HPDE6-E6E7 (cell line): ENCODE data around the gene DRAXIN.

Experiments
- DNase-seq: peaks from one replicate; pipeline ENCODE4 v3.0.0; 2011; ENCODE audit warnings: missing footprints; ENCODE audit errors: extremely low spot score

DRAXIN gene

DNA sequence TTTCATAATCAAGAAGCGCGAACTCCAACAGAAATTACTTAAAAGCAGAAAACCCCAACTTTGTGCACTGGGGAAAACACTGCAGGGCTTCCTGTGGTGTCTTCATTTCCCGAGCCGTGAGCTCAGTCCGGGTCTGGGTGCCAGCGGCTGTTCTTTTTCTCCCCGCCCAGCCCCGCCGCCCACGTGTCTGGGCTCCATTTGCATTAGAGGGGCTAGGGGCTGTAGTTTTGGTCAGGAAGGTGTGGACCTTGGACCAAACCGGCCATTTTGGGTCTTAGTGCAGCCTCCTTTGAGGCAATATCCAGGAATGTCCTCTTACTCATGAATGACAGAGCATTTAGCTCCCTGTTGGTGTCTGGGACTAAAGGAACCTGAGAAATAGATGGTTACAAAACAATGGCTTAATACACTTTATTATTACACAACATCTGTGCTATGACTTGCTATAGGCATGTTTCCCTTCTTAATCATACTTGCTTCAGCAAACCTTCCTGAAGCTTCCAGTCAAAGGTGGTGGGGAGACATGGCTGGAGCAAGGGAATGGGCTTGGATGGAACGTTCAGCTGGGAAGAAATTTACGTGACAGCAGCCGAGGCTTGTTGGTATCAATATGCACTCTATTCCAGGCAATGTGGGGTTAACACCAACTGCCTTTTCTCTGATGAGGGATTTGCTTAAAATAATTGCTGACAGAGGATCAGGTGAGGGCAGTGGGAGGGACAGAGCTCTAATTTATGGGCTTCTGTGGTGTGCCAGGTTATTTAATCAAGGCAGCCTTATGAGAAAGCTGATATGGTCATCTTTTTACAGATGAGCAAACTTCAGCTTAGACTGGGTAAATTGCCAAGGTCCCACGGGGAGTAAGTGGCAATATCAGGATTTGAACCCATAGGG is 45.5 kb downstream of the DRAXIN start:
- peak; percentile 76 for DNase-seq

DNA sequence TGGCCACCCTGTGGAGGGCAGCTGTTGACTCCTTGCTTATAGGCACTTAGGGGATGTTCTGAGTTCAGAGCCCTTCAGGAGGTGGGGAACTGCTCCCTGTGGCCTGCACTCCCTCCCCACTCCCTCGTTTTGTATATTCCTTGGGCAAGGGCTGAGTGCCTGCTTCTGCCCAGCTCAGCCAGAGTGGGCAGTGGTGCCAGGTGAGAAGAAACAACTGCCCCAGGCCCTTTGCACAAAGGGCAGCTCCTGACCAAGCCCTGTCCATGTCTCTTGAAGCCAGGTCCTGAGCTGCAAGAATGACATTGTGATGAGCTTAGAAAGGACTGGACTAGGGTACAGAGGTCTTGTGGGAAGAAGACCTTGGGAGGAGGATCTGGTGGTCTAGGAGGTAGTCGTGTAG is 46.6 kb downstream of the DRAXIN start:
- DNase-seq, result no peak

DNA sequence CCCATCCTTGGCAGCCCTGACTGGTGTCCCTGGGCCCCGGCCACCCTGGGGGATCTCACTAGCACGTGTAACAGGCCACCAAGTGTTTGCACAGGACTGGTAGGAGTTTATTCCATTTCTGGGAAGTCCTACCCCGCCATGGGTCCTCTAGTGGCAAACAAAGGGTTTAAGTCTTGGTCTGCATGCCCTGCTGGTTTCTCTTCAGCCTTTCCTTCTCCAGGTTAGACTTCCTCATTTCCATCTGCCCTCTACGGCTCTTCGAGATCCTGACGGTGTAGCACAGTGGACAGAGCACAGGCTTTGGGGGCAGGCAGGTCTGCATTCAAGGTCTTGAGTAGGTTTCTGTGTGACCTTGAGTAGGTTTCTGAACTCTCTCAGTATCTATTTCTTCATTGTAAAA is 47.3 kb downstream of the DRAXIN start:
- no peak for DNase-seq

DNA sequence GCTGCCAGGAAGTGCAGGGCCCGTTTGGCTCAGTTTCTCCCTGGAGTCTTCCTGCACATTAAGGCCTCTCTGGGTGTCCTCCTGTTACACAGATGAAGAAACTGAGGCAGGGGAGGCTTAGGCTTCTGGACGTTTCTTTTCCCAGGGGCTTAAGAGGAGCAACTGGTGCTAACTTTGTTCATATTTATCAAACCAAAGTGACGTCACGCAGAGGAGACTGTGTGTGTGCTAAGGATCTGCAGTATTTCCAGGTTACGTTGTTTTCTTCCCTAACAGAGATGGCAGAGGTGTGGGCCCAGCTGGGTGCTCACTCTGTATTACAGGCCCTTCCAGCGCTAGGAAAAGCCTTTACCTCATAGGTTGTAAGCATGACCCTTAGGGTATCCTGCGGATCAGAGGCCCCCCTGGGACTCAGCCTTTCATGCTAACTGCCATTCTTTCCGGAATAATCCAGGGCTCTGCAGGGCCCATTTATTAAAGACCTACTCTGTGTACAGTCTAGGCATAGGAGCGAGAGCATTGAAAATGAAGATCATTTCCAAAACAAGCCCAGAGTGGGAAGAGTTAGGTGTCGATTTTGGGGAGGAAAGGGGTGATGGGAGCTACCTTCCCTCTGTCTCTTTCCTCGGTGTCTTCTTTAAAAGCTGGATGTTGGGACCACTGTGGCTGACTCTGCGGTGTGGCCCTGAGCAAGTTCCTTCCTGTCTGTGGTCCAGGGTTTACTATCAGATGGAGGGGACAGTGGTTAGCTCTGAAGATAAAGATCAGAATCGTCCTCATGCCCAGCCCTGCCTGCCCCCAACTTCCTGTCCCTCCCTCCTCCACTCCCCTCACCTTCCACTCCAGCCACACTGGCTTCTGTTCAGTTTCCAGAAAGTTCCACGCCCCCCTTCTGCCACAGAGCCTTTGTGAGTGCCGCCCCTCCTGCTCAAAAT is 49.0 kb downstream of the DRAXIN start:
- no peak for DNase-seq

DNA sequence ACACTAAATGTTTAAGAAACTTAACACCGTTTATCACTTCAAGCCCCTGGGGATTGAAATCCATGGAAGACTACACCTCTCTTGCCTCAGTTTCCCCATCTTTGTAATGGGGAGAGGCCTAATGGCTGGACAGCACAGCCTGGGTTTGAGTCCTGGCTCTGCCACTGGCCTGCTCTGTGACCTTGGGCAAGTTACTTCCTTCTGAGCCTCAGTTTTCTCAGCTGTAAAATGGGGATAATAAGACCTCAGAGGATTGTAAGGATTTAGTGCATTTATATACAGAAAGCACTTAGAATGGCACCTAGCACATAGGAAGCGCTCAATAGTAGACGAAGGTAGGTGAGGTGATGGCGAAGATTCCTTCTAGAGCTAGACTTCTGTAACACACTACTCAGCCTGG is 50.0 kb downstream of the DRAXIN start:
- no peak for DNase-seq

DNA sequence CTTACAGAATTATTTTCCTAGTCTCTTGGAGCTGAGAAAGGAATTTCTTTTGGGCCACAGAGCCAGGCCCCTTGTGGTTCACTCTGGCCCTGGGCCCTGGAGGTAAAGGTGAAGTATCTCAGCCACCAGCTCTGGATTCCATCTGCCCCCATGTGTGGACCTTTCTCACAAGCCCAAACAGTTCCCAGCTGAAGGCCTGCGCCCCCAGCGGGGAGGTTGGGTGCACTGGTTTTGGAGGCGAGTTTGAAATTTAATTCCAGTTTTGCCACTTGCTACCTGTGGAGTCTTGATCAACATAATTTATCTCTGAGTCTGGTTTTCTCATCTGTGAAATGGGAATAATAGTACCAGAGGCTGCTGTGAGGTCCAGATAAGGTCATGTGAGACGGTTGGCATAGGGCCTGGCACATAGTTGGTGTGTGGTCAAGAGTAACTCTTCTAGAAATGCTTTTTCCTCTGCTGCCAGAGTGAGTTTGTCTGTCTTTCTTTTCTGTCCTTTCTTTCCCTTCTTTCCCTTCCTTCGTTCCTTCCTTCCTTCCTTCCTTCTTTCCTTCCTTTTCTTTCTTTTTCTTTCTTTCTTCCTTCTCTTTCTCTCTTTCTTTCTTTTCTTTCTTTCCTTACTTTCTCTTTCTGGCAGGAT is 50.5 kb downstream of the DRAXIN start:
- no peak for DNase-seq

DNA sequence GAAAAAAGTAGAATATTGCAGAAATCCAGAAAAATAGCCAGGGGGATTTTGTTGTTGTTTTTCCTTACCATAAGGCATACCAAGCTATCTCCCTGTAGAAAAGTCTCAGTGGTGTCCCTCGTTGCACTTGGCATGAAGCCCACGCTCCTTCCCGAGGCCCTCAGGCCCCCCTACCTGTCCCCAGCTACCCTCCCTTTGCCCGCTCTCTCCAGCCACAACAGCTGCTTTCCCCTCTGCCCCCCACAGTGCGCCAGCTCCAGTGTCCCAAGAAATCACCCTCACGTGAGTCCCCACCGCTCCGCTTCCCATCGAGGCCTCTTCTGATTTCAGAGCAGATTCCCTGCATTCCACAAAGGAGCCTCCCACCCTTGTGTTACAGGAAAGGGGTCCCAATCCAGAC is 52.8 kb downstream of the DRAXIN start:
- no peak for DNase-seq

DNA sequence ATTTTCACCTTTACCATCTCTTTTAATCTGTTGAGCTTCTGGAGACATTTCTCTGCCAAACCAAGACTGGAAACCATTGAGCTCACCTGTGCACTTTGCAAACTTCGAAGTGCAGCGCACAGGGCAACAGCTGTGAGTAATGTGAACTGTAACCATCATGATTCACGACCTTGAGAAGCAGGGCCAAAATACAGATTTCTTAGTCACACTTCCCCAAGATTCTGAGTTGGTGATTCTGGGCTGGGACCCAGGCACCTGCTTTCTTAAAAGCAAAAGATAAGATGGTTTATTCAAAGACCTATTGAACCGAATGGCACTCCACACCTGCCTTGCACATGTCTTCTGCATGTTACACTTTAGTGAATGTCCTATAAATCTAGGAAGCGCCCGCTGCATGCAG is 54.6 kb downstream of the DRAXIN start:
- DNase-seq, result no peak

DNA sequence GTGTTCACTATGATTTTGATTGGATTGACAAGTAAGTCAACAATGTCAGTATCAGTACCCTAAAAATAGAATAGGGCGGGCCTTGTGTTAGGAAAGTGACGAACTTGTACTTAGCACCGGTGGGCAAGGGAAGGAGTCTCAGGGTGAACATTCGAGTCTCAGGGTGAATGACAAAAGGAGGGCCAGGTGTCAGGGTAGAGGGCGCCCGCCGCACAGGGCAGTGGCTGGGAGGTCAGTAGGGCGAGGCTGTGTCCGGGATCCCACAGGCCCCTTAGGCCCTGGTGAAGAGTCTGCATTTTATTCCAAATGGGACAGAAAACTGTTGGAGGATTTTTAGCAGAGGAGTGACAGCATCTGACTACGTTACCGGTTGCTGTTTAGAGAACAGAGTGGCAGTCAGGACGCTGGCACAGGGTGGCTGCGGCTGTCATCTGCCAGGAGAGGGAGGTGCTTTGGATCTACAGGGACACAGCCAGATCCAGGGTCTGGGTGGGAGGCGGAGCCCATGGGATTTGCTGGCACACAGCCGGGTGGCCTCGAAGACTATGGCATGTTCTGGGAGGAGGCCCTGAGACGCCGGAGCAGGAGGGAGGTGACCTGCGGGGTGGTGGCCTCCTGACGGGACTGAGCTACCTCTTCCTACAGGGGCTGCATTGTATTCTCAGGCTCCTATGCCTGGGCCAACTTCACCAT is 55.4 kb downstream of the DRAXIN start:
- DNase-seq, result no peak

DNA sequence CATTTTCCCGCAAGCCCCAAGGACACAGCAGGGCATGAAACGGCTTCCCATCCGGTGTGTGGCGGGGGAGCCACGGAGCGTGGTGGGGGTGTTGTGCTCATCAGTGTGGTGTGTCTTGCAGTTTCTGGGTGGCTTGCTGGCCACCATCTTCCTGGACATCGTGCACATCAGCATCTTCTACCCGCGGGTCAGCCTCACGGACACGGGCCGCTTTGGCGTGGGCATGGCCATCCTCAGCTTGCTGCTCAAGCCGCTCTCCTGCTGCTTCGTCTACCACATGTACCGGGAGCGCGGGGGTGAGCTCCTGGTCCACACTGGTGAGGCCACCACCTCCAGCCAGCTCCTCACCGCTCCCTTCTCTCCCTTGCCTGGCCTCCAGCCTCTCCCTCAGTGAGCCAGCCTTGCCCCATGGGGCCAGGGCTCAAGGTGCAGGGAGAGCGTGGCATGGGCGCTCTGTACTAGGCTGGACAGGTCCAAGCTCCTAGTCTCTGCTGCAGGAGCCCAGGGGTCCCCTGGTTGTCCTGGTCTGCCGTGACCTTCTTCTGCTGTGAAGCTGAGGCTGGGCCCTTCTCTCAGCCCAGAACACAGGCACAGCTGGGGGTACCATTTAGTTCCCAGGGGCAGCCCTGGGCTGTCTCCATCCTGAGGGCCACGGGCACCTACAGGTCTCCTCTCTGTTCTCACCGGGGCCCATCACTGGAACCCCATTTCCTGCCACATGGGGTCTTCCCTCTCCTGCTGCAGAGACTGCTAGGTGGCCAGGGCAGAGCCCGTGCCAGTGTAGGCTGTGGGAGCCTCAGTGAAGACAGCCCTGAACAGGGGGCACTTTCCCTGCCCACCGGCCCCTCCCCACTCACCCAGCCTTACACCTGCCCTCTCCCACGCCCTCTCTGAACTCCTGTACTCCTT is 57.0 kb downstream of the DRAXIN start:
- DNase-seq, result no peak

DNA sequence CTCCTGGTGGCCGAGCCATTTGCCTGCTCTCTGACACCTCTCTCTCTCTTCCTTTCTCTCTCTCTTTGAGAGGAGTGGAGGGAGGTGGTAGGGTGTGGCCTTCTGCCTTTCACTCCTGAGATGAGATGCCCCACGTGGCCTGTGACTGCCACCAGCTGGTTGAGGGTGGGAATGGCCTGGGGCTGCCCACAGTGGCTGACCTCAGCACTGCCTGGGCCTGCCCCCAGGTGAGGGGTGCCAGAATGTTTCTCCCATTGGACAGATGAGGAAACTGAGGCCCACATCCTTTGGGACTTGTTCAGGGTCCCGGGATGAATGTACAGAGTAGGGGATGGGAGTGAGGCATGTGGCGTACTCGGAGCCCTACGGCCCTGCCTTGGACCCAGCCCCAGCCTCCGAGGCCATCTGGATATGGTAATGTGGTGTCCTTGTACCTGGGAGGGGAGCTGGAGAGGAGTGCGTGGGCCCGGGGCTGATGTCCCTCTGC is 57.7 kb downstream of the DRAXIN start:
- DNase-seq, result peak; percentile 82

DNA sequence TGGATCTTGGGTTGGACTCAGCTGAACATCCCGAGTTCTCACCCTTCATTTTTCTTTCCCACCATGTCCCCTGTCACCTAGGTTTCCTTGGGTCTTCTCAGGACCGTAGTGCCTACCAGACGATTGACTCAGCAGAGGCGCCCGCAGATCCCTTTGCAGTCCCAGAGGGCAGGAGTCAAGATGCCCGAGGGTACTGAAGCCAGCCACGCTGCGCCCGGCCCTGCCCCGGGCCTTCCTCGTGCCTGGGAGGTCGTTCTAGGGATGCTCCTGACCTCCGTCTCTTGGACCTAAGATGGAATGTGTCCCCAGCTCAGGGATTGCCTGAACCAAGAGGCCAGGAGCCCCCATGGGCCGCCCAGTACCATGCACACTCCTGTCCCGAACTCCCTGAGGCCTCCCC is 58.5 kb downstream of the DRAXIN start:
- no peak for DNase-seq

DNA sequence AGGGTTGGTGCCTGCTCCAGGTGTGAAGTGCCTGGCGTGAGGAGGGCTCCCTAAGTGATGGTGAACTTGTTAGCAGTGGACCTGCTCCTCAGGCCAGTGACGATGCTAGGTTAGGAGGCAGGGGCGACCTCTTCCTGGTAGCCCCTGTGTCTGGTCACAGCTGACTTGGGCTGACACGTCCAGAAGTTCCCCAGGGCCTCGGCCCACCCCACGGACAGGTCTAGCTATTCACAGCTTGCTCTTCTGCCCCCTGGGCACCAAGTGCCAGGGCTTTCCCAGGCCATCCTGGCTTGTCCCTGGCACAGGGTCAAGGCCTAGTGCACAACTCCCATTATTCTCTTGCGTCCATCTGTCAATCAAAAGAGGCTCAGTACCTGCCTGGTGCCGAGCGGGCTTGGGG is 59.6 kb downstream of the DRAXIN start:
- no peak for DNase-seq

DNA sequence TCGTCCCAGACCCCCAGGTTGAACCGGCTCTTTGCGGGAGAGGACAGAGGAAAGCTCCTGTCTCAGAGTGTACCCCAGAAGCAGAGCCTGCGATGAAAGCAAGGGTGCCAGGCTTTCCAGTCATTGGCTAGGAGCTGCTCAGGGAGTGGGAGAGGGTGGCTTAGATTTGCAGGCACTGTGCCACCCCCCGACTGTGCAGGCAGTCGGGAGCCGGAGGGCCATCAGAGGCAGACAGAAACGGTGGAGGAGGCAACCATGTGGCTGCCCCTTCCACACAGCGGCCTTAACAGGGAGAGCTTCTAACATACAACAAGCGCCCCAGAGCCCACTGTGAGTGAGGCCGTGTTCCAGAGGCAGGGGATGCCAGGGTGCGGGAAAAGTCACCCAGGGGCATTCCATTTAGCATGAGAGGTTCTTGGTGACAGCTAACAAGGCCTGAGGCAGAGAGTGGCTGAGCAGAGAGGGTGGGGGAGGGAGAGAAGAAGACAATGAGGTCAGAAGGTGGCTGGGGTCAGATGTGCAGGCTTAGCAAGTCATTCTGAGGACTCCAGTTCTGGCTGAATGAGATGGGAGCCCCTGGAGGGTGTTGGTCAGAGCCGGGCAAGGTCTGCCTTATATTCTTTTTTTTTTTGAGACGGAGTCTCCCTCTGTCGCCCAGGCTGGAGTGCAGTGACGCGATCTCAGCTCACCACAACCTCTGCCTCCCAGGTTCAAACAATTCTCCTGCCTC is 61.0 kb downstream of the DRAXIN start:
- DNase-seq, result no peak

DNA sequence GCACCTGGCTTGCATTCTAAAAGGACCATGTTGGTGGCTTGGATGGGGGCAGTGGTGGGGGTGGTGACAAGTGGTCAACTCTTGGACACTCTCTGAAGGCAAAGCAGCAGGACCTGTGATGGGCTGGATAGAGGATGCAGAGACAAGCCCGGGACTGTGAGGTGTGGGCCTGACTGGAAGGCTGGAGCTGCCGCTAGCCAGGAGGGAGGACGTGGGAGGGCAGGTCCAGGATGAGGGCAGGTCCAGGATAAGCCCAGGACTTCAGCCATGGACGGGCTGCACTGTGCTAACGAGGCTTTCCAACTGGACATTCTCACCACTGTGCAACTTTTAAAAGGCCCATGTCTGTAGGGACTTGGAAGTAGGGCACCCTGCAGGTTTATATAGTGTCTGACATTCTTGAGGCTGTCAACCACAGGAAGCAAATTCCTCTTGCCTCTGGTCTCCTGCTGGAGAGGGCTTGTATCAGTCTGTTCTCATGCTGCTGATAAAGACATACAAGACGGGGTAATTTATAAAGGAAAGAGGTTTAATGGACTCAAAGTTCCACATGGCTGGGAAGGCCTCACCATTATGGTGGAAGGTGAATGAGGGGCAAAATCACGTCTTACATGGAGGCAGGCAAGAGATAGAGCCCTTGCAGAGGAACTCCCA is 62.2 kb downstream of the DRAXIN start:
- no peak for DNase-seq

DNA sequence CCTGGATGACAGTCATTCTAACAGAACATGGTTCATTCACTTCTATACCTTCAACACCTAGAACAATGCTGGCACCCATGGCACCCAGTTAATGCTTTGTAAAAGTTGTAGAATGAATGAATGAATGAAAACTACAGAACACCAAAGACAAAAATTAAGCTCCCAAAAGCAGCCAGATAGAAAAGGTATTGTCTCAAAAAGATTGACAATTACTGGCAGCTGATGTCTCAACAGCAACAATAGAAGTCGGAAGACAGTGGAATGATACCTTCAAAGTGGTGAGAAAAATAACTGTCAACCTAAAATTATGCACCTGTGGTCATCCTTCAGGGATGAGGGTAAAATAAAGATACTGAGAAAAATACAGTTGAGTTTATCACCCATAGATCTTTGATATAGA is 65.5 kb downstream of the DRAXIN start:
- DNase-seq, result no peak

DNA sequence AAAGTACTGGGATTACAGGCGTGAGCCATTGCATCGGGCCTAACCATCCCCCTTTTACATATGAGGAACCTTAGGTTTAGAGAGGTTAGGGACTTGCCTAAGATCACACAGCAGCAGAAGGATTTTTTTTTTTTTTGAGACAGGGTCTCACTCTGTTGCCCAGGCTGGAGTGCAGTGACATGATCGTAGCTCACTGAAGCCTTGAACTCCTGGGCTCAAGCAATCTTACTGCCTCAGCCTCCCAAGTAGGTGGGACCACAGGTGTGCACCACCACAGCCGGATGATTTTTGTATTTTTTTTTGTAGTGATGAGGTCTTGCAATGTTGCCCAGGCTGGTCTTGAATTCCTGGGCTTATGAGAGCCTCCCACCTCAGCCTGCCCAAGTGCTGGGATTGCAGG is 68.3 kb downstream of the DRAXIN start:
- no peak for DNase-seq

DNA sequence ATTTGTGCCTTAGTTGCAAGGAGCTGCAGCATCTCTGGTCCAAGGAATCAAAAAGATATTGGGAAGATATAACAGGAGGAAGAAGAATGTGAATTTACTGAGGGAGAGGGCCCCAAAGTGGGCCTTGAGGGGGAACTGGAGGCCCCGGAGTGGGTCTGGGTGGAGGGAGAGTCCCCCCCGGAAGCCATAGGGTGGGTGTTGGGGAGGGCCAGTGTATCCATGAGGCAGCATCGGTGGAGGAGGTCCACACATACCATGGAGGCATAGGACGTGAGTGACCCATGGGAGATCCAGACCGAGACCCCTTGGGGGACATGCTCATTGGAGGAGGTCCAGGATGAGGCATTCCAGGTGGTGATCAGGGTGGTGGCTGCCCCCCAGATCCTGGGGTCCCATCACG is 69.8 kb downstream of the DRAXIN start:
- DNase-seq, result no peak

DNA sequence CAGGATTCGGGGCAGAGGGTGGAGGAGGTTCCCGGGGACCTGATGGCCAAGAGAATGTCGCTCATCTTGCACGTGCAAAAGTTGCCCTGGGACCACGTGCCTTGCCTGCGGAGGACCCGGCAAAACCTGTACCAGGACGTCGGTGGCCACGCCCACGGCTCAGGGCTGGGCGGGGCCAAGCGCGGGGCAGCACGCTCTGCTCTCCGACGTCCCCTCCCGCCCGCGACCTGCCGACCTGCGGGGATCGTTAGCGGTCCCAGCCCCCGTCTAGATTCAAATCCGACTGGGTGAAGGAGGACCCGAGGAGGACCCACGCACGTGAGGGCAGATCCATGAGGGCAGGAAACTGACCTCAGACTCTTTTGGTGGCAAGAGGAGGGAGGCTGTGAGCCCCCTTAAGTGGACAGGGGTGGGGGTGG is 70.5 kb downstream of the DRAXIN start, which contains the start of gene C1orf167:
Gene C1orf167 (plus strand): TSS at position 206 of the 419 bp plus-strand sequence. CDS start 2,208 bp downstream, outside the sequence.
- no peak for DNase-seq
